SK-N-SH treated with all-trans-retinoic acid at 6 μM for 48 hours (cell line): Measurements from ENCODE around the gene AEBP1.
A peak's percentile ranks its signal among the peaks of the same experiment; 100 is the strongest.

Experiments
- ATAC-seq: fragments of 200-7000 bp; cut with Tn5 transposase; 3 replicates; pipeline ENCODE4 v1.9.1; 2020; ENCODE audit warnings: mild to moderate bottlenecking, moderate library complexity
- CREB5 ChIP-seq: fragments of 250-450 bp; sonication (Bioruptor Pico); IDR thresholded peaks from 2 replicates; pipeline ENCODE4 v1.5.1; 2020; ENCODE audit warnings: low read depth, mild to moderate bottlenecking, moderate library complexity
- CSDC2 ChIP-seq: fragments of 250-450 bp; sonication (Bioruptor Pico); IDR thresholded peaks from 2 replicates; pipeline ENCODE4 v1.5.0; 2020; ENCODE audit warnings: mild to moderate bottlenecking, moderate library complexity

Gene AEBP1

GRCh38 chr7:44163591-44163990 lies 59.4 kb downstream of the AEBP1 start:
- ATAC-seq = peak; percentile 99
- TF ChIP-seq CSDC2 (0 out of 2 replicates have a peak, but pooled peaks have one; percentile 23), CREB5 (no peak)
